H1 (cell line): ENCODE results near the gene NEURL1B. TPM values are rescaled to one million over a fixed set of nuclear protein-coding genes. Genes with fewer than 3 reads are reported as not detected.

ENCODE experiments used
- CTCF ChIA-PET: fragments of 300-600 bp; sonication (Branson Sonifier 250); formaldehyde crosslinking; loops from one replicate; lab custom pipeline; 2021; ENCODE audit not compliant: partially characterized antibody; lab: Charles Lee
- POLR2A ChIA-PET: fragments of 300-600 bp; sonication (Branson Sonifier 250); formaldehyde crosslinking; loops from one replicate; lab custom pipeline; 2021; ENCODE audit warnings: inconsistent platforms; ENCODE audit not compliant: partially characterized antibody; lab: Charles Lee
- DNase-seq, 2 experiments: peaks; one replicate each; pipeline versions ENCODE4 v3.0.0 to v3.0.0-alpha.2; 2010 to 2022; ENCODE audit warnings: low spot score in 2 of 2, low read depth in 1 of 2, mixed read lengths in 1 of 2
- FAIRE-seq: peaks from 2 replicates; lab custom pipeline; 2011; peaks lifted over from hg19 to GRCh38; lab: Jason Lieb, UNC
- H2AFZ ChIP-seq: 2 replicates; pipeline ENCODE4 v1.8.1; 2012; ENCODE audit warnings: low read length, inconsistent platforms
- H2AK5ac ChIP-seq: 2 replicates; pipeline ENCODE4 v1.6.1; 2013; ENCODE audit warnings: low read depth, low read length
- H2BK120ac ChIP-seq: replicated peaks from 2 replicates; pipeline ENCODE3; 2013; ENCODE audit warnings: low read depth, low read length, inconsistent platforms
- H2BK12ac ChIP-seq: 2 replicates; pipeline ENCODE4 v1.6.1; 2013; ENCODE audit warnings: low read depth, low read length
- H2BK15ac ChIP-seq: 2 replicates; pipeline ENCODE4 v1.6.1; 2013; ENCODE audit warnings: low read length
- H2BK20ac ChIP-seq: 2 replicates; pipeline ENCODE4 v1.6.1; 2013; ENCODE audit warnings: low read length
- H2BK5ac ChIP-seq: 2 replicates; pipeline ENCODE4 v1.6.1; 2013; ENCODE audit warnings: low read depth, low read length
- H3K14ac ChIP-seq: 2 replicates; pipeline ENCODE4 v1.6.1; 2013; ENCODE audit warnings: inconsistent platforms; ENCODE audit not compliant: insufficient read length
- H3K18ac ChIP-seq: 2 replicates; pipeline ENCODE4 v1.6.1; 2013; ENCODE audit warnings: low read length; ENCODE audit errors: extremely low read depth
- H3K23ac ChIP-seq: 2 replicates; pipeline ENCODE4 v1.6.1; 2013; ENCODE audit warnings: inconsistent platforms; ENCODE audit not compliant: insufficient read length
- H3K23me2 ChIP-seq: 2 replicates; pipeline ENCODE4 v1.6.1; 2013; ENCODE audit warnings: low read depth, low read length
- H3K27ac ChIP-seq: 2 replicates; pipeline ENCODE4 v1.6.1; 2011; ENCODE audit warnings: low read depth, low read length, inconsistent platforms
- H3K27me3 ChIP-seq, 4 experiments: replicated peaks in 1 of 4; 1 replicate in 1 of 4; 2 replicates in 3 of 4; pipeline versions ENCODE4 v1.6.1 to v1.8.1; 2011 to 2013; ENCODE audit warnings: low read length in 3 of 4, mild to moderate bottlenecking in 3 of 4, inconsistent platforms in 2 of 4, mixed read lengths in 2 of 4, moderate library complexity in 1 of 4; ENCODE audit not compliant: control insufficient read depth in 3 of 4, insufficient read depth in 3 of 4; ENCODE audit errors: extremely low read depth in 1 of 4
- H3K36me3 ChIP-seq, 4 experiments: 2 replicates each; pipeline versions ENCODE4 v1.6.1 to v1.8.1; 2011 to 2013; ENCODE audit warnings: mild to moderate bottlenecking in 4 of 4, low read length in 3 of 4, moderate library complexity in 2 of 4, control low read depth in 1 of 4, inconsistent platforms in 1 of 4; ENCODE audit not compliant: insufficient read depth in 4 of 4, control insufficient read depth in 2 of 4
- H3K4ac ChIP-seq: replicated peaks from 2 replicates; pipeline ENCODE3; 2013; ENCODE audit warnings: low read length, low read depth, mixed read lengths, inconsistent platforms; ENCODE audit not compliant: insufficient read length
- H3K4me1 ChIP-seq, 4 experiments: replicated peaks in 1 of 4; 1 replicate in 1 of 4; 2 replicates in 3 of 4; pipeline versions ENCODE4 v1.6.1 to v1.8.1; 2011 to 2013; ENCODE audit warnings: low read length in 3 of 4, inconsistent platforms in 2 of 4, mixed read lengths in 1 of 4; ENCODE audit not compliant: insufficient read depth in 4 of 4, control insufficient read depth in 3 of 4
- H3K4me2 ChIP-seq, 2 experiments: 2 replicates each; pipeline versions ENCODE4 v1.6.1 to v1.8.1; 2011 to 2013; ENCODE audit warnings: low read depth in 2 of 2, low read length in 2 of 2, control low read depth in 1 of 2, inconsistent platforms in 1 of 2, mild to moderate bottlenecking in 1 of 2; ENCODE audit not compliant: insufficient read depth in 1 of 2
- H3K4me3 ChIP-seq, 4 experiments: fragments of 200-600, 300-600 bp in 1 of 4; sonication (generic), shearing (Covaris generic), sonication (Bioruptor Twin) in 1 of 4; 2 replicates each; pipeline versions ENCODE4 v1.5.1 to v1.8.1; 2011 to 2016; ENCODE audit warnings: low read length in 4 of 4, low read depth in 3 of 4, control low read depth in 2 of 4, inconsistent platforms in 2 of 4, mild to moderate bottlenecking in 2 of 4, mixed read lengths in 1 of 4, moderate library complexity in 1 of 4; ENCODE audit not compliant: insufficient read depth in 2 of 4; ENCODE audit errors: extremely low read depth in 1 of 4
- H3K56ac ChIP-seq: replicated peaks from 2 replicates; pipeline ENCODE3; 2013; ENCODE audit warnings: low read depth, mild to moderate bottlenecking, mixed read lengths, low read length, inconsistent platforms; ENCODE audit not compliant: insufficient read length
- H3K79me1 ChIP-seq: 2 replicates; pipeline ENCODE4 v1.6.1; 2013; ENCODE audit warnings: low read depth, low read length, control low read depth
- H3K79me2 ChIP-seq, 2 experiments: 2 replicates each; pipeline versions ENCODE4 v1.6.1 to v1.8.1; 2012 to 2013; ENCODE audit warnings: low read length in 2 of 2, mild to moderate bottlenecking in 2 of 2, inconsistent platforms in 1 of 2; ENCODE audit not compliant: insufficient read depth in 2 of 2, control insufficient read depth in 1 of 2
- H3K9ac ChIP-seq, 4 experiments: replicated peaks in 1 of 4; 1 replicate in 1 of 4; 2 replicates in 3 of 4; pipeline versions ENCODE4 v1.6.1 to v1.8.1; 2011 to 2013; ENCODE audit warnings: low read depth in 3 of 4, low read length in 3 of 4, control low read depth in 2 of 4, mild to moderate bottlenecking in 2 of 4, moderate library complexity in 2 of 4, inconsistent platforms in 1 of 4; ENCODE audit errors: extremely low read depth in 1 of 4
- H3K9me3 ChIP-seq, 2 experiments: 2 replicates each; pipeline versions ENCODE4 v1.6.1 to v1.8.1; 2012 to 2013; ENCODE audit warnings: mild to moderate bottlenecking in 2 of 2, moderate library complexity in 2 of 2, control low read depth in 1 of 2, inconsistent platforms in 1 of 2, low read depth in 1 of 2, low read length in 1 of 2, mixed read lengths in 1 of 2; ENCODE audit not compliant: insufficient read depth in 2 of 2
- H4K20me1 ChIP-seq, 2 experiments: replicated peaks in 1 of 2; 2 replicates each; pipeline versions ENCODE3 to v1.8.1; 2011 to 2013; ENCODE audit warnings: inconsistent platforms in 2 of 2, low read length in 2 of 2, mild to moderate bottlenecking in 1 of 2; ENCODE audit not compliant: insufficient read depth in 2 of 2, control insufficient read depth in 1 of 2
- H4K5ac ChIP-seq: 2 replicates; pipeline ENCODE4 v1.6.1; 2013; ENCODE audit warnings: low read length, low read depth, mixed read lengths, inconsistent platforms; ENCODE audit not compliant: insufficient read length
- H4K8ac ChIP-seq: 2 replicates; pipeline ENCODE4 v1.8.0; 2013; ENCODE audit warnings: mild to moderate bottlenecking, moderate library complexity, low read length, inconsistent platforms; ENCODE audit not compliant: insufficient read depth; ENCODE audit errors: extremely low read depth
- H4K91ac ChIP-seq: replicated peaks from 2 replicates; pipeline ENCODE3; 2013; ENCODE audit warnings: low read length, mixed read lengths, inconsistent platforms; ENCODE audit not compliant: insufficient read length
- BCL11A ChIP-seq, 2 experiments: IDR thresholded peaks; one replicate each; pipeline ENCODE4 v1.6.1; 2011; ENCODE audit warnings: low read depth in 2 of 2, low read length in 2 of 2, mild to moderate bottlenecking in 2 of 2
- BRCA1 ChIP-seq: IDR thresholded peaks from 2 replicates; pipeline ENCODE4 v1.6.1; 2012; ENCODE audit warnings: low read depth, low read length, improper control_type of control experiment
- EGR1 ChIP-seq: IDR thresholded peaks from 2 replicates; pipeline ENCODE4 v1.6.1; 2011; ENCODE audit warnings: low read depth, low read length, borderline replicate concordance
- JUND ChIP-seq: IDR thresholded peaks from 2 replicates; pipeline ENCODE4 v1.6.1; 2011; ENCODE audit warnings: mild to moderate bottlenecking, improper control_type of control experiment, low read length
- NRF1 ChIP-seq: IDR thresholded peaks from 2 replicates; pipeline ENCODE4 v1.6.1; 2011; ENCODE audit warnings: mild to moderate bottlenecking, low read depth, low read length, improper control_type of control experiment
- POLR2AphosphoS5 ChIP-seq: IDR thresholded peaks from 2 replicates; pipeline ENCODE4 v1.6.1; 2011; ENCODE audit warnings: low read depth, low read length
- RXRA ChIP-seq: IDR thresholded peaks from 2 replicates; pipeline ENCODE4 v1.6.1; 2011; ENCODE audit warnings: low read depth, mild to moderate bottlenecking, low read length, moderate library complexity; ENCODE audit not compliant: insufficient read depth
- SAP30 ChIP-seq: fragments of 300-600 bp; sonication (generic); IDR thresholded peaks from 2 replicates; pipeline ENCODE4 v1.7.1; 2012; ENCODE audit warnings: low read length, moderate library complexity, mild to moderate bottlenecking, inconsistent platforms; ENCODE audit not compliant: insufficient read depth, insufficient replicate concordance
- SIN3A ChIP-seq, 2 experiments: IDR thresholded peaks in 1 of 2; conservative IDR thresholded peaks in 1 of 2; 2 replicates each; pipeline ENCODE4 v1.6.1; 2011 to 2012; ENCODE audit warnings: low read length in 2 of 2, improper control_type of control experiment in 1 of 2, low read depth in 1 of 2, mild to moderate bottlenecking in 1 of 2
- WGBS, 2 experiments: shearing (Covaris generic) in 1 of 2; methylation state at CpG; one replicate each; pipeline versions ENCODE4 v1.1.6 to v1.1.7; 2013 to 2015; ENCODE audit warnings: low lambda C conversion rate in 2 of 2, mixed read lengths in 2 of 2, inconsistent platforms in 1 of 2, low coverage in 1 of 2, missing lambda C conversion rate in 1 of 2; ENCODE audit not compliant: insufficient replicate concordance in 2 of 2, insufficient coverage in 1 of 2, insufficient read length in 1 of 2; ENCODE audit errors: extremely low coverage in 1 of 2, missing lambda C conversion rate in 1 of 2; 5-methylcytosine and 5-hydroxymethylcytosine counted together
- polyA plus RNA-seq, 7 experiments: library from polyadenylated mRNA; depleted of rRNA in 3 of 7; stranded (reverse) in 5 of 7; unstranded in 2 of 7; fragments of >200 nt in 5 of 7; fragments of 200-250 nt in 2 of 7; gene quantifications; 1 replicate in 5 of 7; 2 replicates in 1 of 7; 4 replicates in 1 of 7; pipeline versions ENCODE4 v1.2.1 to v1.2.3, GENCODE V29; 2011 to 2013; ENCODE audit warnings: missing spikeins in 2 of 7, mixed read lengths in 2 of 7
- total RNA-seq: library from RNA; stranded (reverse); fragmentation: NEBNext Ultra II Directional; extraction: Animal tissue kit (Norgen Biotek cat#: 25700); gene quantifications from 2 replicates; pipeline ENCODE4 v1.2.1, GENCODE V29; 2021
- TF ChIP-seq, protein P1 (sequence below): IDR thresholded peaks from 2 replicates; pipeline ENCODE4 v1.6.1; 2012; ENCODE audit warnings: inconsistent platforms
- TF ChIP-seq, protein P2 (sequence below): IDR thresholded peaks from 2 replicates; pipeline ENCODE4 v1.6.1; 2012; ENCODE audit warnings: low read length, inconsistent platforms

The NEURL1B gene
- total and polyA plus RNA-seq, 2 of the 8 experiments (the other 6 are each of a cell fraction or from before 2014, with no cell fraction given): 3.3 to 6.1 TPM

DNA sequence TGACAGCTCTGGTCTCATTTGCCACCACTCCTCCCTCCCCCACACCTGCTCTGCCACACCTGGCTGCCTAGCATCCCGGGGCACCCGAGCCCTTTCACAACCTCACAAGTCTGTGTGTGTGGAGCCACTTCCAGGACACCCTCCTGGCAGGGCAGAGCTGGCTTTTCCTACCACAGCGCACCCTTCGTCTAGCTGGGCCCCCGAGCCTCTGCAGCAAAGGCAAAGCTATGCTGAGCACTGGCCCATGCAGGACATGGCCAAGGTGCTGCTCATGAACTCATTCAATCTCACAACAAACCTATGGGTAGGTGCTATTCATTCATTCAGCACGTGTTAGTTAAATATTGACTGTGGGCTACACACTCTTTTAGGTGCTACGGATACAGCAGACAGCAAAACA is 86.5 kb downstream of the NEURL1B start:
- CTCF ChIA-PET: interaction anchor here (0.7 to 3.7 kb wide), 10 partner anchors 11 to 205 kb away, joined by 3 to 20 read pairs (median 4); partner anchors contain the start of gene DUSP1
- H3K9me3 ChIP-seq: no peaks in the 10 kb centered on the region
- H4K91ac ChIP-seq: no peak overlapping the region
- FAIRE-seq (no peak), DNase-seq (no peak)
- H3K27me3 ChIP-seq: no peaks in the 10 kb centered on the region; a peak in 2 of 7 replicates
- no peaks in the 10 kb centered on the region for H3K23me2 ChIP-seq
- H2AFZ ChIP-seq: no peak overlapping the region
- no peak overlapping the region for H3K56ac ChIP-seq
- WGBS, 2 experiments: 91% methylated on average over 7 of the region's 7 CpGs; no CpG with 5 or more reads in 1 of the 2 experiments
- H3K4ac ChIP-seq: no peak overlapping the region
- no peak overlapping the region for H2BK15ac ChIP-seq
- no peak overlapping the region for H3K4me3 ChIP-seq
- H3K23ac ChIP-seq: no peak overlapping the region
- POLR2A ChIA-PET: interaction anchor here (0.7 kb wide), 1 partner anchor 37 kb away, joined by 4 read pairs; no protein-coding TSS in a partner anchor
- H2BK12ac ChIP-seq: no peak overlapping the region
- no peak overlapping the region for H3K4me2 ChIP-seq
- no peak overlapping the region for H3K27ac ChIP-seq
- H2BK120ac ChIP-seq: no peak overlapping the region
- H3K79me2 ChIP-seq: no peaks in the 10 kb centered on the region
- no peaks in the 10 kb centered on the region for H3K79me1 ChIP-seq
- peaks cover 0 to 6% (median under 1%) of the 10 kb centered on the region in 4 experiments; a peak in 2 of 7 replicates for H3K4me1 ChIP-seq
- H3K9ac ChIP-seq: no peak overlapping the region
- no peak overlapping the region for H3K18ac ChIP-seq
- H4K5ac ChIP-seq: no peak overlapping the region
- H3K36me3 ChIP-seq: no peaks in the 10 kb centered on the region
- no peak overlapping the region for H2AK5ac ChIP-seq
- H2BK5ac ChIP-seq: no peak overlapping the region
- H4K20me1 ChIP-seq: peaks cover 0 to 2% of the 10 kb centered on the region in 2 experiments
- H4K8ac ChIP-seq: no peak overlapping the region
- no peak overlapping the region for H2BK20ac ChIP-seq
- H3K14ac ChIP-seq: no peak overlapping the region
- TF ChIP-seq SAP30 (no peak), JUND (no peak), BRCA1 (no peak), POLR2AphosphoS5 (no peak), BCL11A (IDR thresholded peaks at IDR 0.05; ENCODE audit: low read depth in 2 of 2, low read length in 2 of 2) (no peak), RXRA (no peak), EGR1 (no peak), SIN3A (conservative IDR thresholded peaks at IDR 0.05 in 1 of 2, IDR thresholded peaks at IDR 0.05 in 1 of 2; ENCODE audit: low read depth in 1 of 2, low read length in 2 of 2) (no peak), NRF1 (no peak)
- TF ChIP-seq, protein P1, sequence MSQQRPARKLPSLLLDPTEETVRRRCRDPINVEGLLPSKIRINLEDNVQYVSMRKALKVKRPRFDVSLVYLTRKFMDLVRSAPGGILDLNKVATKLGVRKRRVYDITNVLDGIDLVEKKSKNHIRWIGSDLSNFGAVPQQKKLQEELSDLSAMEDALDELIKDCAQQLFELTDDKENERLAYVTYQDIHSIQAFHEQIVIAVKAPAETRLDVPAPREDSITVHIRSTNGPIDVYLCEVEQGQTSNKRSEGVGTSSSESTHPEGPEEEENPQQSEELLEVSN: no peak
- TF ChIP-seq, protein P2, sequence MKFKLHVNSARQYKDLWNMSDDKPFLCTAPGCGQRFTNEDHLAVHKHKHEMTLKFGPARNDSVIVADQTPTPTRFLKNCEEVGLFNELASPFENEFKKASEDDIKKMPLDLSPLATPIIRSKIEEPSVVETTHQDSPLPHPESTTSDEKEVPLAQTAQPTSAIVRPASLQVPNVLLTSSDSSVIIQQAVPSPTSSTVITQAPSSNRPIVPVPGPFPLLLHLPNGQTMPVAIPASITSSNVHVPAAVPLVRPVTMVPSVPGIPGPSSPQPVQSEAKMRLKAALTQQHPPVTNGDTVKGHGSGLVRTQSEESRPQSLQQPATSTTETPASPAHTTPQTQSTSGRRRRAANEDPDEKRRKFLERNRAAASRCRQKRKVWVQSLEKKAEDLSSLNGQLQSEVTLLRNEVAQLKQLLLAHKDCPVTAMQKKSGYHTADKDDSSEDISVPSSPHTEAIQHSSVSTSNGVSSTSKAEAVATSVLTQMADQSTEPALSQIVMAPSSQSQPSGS: no peak
